ENCODE data around the gene VIPAS39.

DNA sequence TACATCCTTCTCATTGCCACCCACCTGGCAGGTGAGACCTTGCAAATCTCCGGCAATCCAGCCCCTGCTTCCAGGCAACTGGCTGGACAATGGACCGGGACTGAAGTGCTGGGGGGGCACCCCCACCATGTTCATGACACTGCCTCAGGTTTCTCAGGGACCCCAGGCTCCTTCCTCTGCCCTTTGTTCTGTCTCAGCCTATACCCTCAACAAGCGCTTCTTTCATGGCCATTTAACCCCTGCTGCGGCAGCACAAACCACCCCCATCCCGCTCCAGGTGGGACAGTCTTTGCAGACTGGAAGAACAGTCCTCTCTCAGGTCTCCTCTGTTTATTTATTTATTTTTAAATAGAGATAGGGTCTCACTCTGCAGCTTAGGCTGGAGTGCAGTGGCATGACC, 33.7 kb upstream of the VIPAS39 start:
- TF ChIP-seq POLR2A (IDR thresholded peaks at IDR 0.05; ENCODE audit: low read depth, low read length) (no peak), POLR2AphosphoS5 (IDR thresholded peaks at IDR 0.05; ENCODE audit: low read depth, low read length) (no peak)
